Bronchial epithelial cell (primary cell): ENCODE data around the gene TFIP11. TPM values are rescaled to one million over a fixed set of nuclear protein-coding genes. Genes with fewer than 3 reads are reported as not detected.

Experiments used
- DNase-seq: peaks from one replicate; pipeline ENCODE4 v3.0.0-alpha.2; 2010; ENCODE audit warnings: low read depth
- FAIRE-seq: peaks from 2 replicates; lab custom pipeline; 2011; peaks lifted over from hg19 to GRCh38; lab: Jason Lieb, UNC
- H3K27me3 ChIP-seq: 2 replicates; pipeline ENCODE4 v1.5.1; 2011; ENCODE audit warnings: low read length; ENCODE audit not compliant: control insufficient read depth, insufficient read depth
- H3K36me3 ChIP-seq: 2 replicates; pipeline ENCODE4 v1.5.1; 2011; ENCODE audit warnings: low read length; ENCODE audit not compliant: control insufficient read depth, insufficient read depth
- H3K4me3 ChIP-seq: 2 replicates; pipeline ENCODE4 v1.5.1; 2011; ENCODE audit warnings: mild to moderate bottlenecking, low read depth, low read length, control low read depth
- total RNA-seq: library from RNA; depleted of rRNA; stranded (reverse); fragments of >200 nt; gene quantifications from 2 replicates; pipeline ENCODE4 v1.2.1, GENCODE V29; 2014
- TF ChIP-seq, protein P1 (sequence below): IDR thresholded peaks from 2 replicates; pipeline ENCODE4 v1.5.1; 2011; ENCODE audit warnings: mild to moderate bottlenecking, moderate library complexity, low read length, control low read depth, inconsistent platforms; ENCODE audit not compliant: insufficient read depth, severe bottlenecking

TFIP11 gene
- total RNA-seq, 1 donor from 2014 or later, result 36.9 TPM

- TF ChIP-seq, protein P1, sequence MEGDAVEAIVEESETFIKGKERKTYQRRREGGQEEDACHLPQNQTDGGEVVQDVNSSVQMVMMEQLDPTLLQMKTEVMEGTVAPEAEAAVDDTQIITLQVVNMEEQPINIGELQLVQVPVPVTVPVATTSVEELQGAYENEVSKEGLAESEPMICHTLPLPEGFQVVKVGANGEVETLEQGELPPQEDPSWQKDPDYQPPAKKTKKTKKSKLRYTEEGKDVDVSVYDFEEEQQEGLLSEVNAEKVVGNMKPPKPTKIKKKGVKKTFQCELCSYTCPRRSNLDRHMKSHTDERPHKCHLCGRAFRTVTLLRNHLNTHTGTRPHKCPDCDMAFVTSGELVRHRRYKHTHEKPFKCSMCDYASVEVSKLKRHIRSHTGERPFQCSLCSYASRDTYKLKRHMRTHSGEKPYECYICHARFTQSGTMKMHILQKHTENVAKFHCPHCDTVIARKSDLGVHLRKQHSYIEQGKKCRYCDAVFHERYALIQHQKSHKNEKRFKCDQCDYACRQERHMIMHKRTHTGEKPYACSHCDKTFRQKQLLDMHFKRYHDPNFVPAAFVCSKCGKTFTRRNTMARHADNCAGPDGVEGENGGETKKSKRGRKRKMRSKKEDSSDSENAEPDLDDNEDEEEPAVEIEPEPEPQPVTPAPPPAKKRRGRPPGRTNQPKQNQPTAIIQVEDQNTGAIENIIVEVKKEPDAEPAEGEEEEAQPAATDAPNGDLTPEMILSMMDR, result no peak
- H3K4me3 ChIP-seq, result no peak overlapping the region
- DNase-seq (peak; percentile 10), FAIRE-seq (no peak)
- H3K27me3 ChIP-seq, result no peaks in the 10 kb centered on the region
- no peaks in the 10 kb centered on the region for H3K36me3 ChIP-seq
Observed at GRCh38 chr22:26444777-26445176, 67.5 kb downstream of the TFIP11 start.

DNA sequence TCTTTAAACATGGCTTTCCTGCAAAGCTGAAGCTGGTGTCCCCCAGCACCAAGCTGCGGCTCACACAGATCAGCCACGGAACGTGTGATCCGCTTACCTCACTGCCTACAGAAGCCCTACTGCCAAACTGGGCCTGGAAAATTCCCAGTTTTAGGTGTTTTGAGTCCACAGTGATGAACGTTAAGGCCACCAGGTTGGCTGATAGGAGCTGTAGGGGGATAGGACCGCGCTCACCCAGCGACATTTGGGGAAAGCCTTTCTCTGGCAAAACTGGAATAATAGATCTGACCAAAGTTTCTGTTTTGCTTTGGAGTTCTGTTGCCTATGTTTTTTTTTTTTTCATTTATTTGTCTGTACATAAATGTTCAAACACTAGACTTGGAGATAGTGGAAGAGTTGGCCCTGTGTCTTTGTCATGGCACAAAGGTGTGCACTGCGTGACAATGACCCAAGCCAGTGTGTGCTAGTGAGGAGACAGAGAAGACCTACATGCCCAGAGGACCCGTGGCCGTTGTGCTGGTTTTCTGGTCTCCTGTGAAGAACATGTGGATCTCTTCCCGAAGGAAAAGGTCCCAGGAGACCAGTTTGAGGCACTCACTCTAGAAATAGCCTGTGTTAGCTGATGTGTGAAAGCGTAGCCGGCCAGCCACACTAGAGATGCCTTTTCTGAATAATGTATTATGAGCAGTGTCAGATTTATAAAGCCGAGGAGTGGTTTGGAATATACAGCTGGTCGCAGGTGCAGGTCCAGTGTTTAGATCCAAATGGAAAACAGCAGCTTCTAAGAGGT, 68.2 kb downstream of the TFIP11 start:
- Histone ChIP-seq H3K27me3 (no peaks in the 10 kb centered on the region), H3K36me3 (no peaks in the 10 kb centered on the region), H3K4me3 (no peak overlapping the region)
- DNase-seq (no peak), FAIRE-seq (peak; percentile 18)
- TF ChIP-seq, protein P1, result no peak

DNA sequence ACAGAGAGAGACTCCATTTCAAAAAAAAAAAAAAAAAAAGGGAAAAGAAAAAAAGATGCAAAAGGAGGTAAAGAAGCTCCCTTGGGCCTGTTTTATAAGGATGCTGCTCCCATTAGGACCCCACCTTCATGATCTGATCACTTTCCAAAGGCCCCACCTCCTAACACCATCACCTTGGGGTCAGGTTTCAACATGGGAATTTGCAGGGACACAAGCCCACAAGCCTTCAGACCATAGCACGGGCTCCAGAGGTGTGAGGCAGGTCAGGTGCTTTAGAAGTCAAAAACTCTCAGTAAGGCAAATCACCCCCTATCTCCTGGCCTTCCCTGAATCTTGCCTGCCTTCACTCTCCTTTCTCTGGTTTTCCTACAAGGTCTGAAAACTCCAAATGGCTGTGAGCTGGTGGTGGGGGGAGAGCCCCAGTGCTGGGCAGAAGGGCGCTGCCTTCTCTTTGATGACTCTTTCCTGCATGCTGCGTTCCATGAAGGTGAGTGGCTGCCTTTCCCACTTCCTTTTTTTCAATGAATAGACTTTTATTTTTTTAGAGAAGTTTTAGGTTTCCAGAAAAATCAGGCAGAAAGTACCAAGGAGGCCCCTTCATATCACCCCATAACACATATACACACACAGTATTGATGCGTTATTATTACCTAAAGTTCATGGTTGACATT, 70.1 kb downstream of the TFIP11 start:
- TF ChIP-seq, protein P1, result no peak
- Histone ChIP-seq H3K27me3 (no peaks in the 10 kb centered on the region), H3K4me3 (no peak overlapping the region), H3K36me3 (no peaks in the 10 kb centered on the region)
- FAIRE-seq (no peak), DNase-seq (peak; percentile 30)

Other genes with a start within 250 kb of the TFIP11 start
- gene ASPHD2, start 83.2 kb downstream of the TFIP11 start, total RNA-seq, result 3.4 and 3.8 TPM in 2 replicates
- 28.3 and 29.5 TPM in 2 replicates for gene HPS4, start 28.7 kb downstream of the TFIP11 start, total RNA-seq
- gene SRRD, start 28.6 kb downstream of the TFIP11 start, total RNA-seq, result 13.3 and 26.6 TPM in 2 replicates
- gene TPST2, start 77.7 kb upstream of the TFIP11 start, total RNA-seq, result 18.4 and 24.1 TPM in 2 replicates
- gene CRYBB1, start 105.6 kb upstream of the TFIP11 start, total RNA-seq, result not detected in 2 replicates
- not detected in 2 replicates for gene CRYBA4, start 109.5 kb upstream of the TFIP11 start, total RNA-seq
- 0.53 and 0.64 TPM in 2 replicates for gene MIAT, start 145.1 kb upstream of the TFIP11 start, total RNA-seq